T-cell (primary cell): Measurements from ENCODE around the gene CDC14A. TPM values are rescaled to one million over a fixed set of nuclear protein-coding genes. Genes with fewer than 3 reads are reported as not detected.
A peak's percentile ranks its signal among the peaks of the same experiment; 100 is the strongest.

Experiments
- ATAC-seq, 4 experiments: fragments of 200-7000 bp in 3 of 4; fragments of 150-1000 bp in 1 of 4; cut with Tn5 transposase; replicated peaks in 1 of 4; 1 replicate in 3 of 4; 2 replicates in 1 of 4; pipeline ENCODE4 v1.10.0; 2021; ENCODE audit warnings: moderate library complexity in 3 of 4, mild to moderate bottlenecking in 2 of 4, moderate number of reproducible peaks in 1 of 4
- CTCF ChIA-PET, 2 donors: fragments of 300-600 bp; sonication (Branson Sonifier 250); formaldehyde crosslinking; loops; one replicate each; lab custom pipeline; 2022; ENCODE audit warnings: antibody characterized with exemption in 2 of 2; lab: Charles Lee
- POLR2A ChIA-PET, 2 donors: fragments of 300-600 bp; sonication (Branson Sonifier 250); formaldehyde crosslinking; loops; one replicate each; lab custom pipeline; 2022; ENCODE audit warnings: antibody characterized with exemption in 2 of 2; lab: Charles Lee
- DNase-seq, 35 experiments: peaks; one replicate each; pipeline versions ENCODE4 v3.0.0 to v3.0.0-alpha.2; 2013 to 2023
- H3K27ac ChIP-seq: one replicate; pipeline ENCODE4 v1.5.1; 2013; ENCODE audit warnings: low read length
- H3K27me3 ChIP-seq, 2 experiments: replicated peaks in 1 of 2; 1 replicate in 1 of 2; 2 replicates in 1 of 2; pipeline versions ENCODE4 v1.6.1 to v1.7.0; 2013; ENCODE audit warnings: low read length in 1 of 2, mixed read lengths in 1 of 2; ENCODE audit not compliant: control insufficient read depth in 2 of 2, insufficient read depth in 2 of 2; ENCODE audit errors: extremely low read depth in 1 of 2
- H3K36me3 ChIP-seq, 2 donors: 1 replicate in 1 of 2; 2 replicates in 1 of 2; pipeline versions ENCODE4 v1.6.1 to v1.7.0; 2013; ENCODE audit warnings: low read length in 1 of 2; ENCODE audit not compliant: control insufficient read depth in 2 of 2, insufficient read depth in 1 of 2; ENCODE audit errors: extremely low read depth in 1 of 2
- H3K4me1 ChIP-seq, 2 experiments: 1 replicate in 1 of 2; 2 replicates in 1 of 2; pipeline versions ENCODE4 v1.6.1 to v1.7.0; 2013; ENCODE audit warnings: low read length in 2 of 2, mixed read lengths in 1 of 2; ENCODE audit not compliant: insufficient read depth in 2 of 2, control insufficient read depth in 1 of 2; ENCODE audit errors: extremely low read depth in 1 of 2
- H3K4me3 ChIP-seq, 2 donors: 1 replicate in 1 of 2; 2 replicates in 1 of 2; pipeline versions ENCODE4 v1.5.1 to v1.7.0; 2013; ENCODE audit warnings: mild to moderate bottlenecking in 2 of 2, low read length in 1 of 2, moderate library complexity in 1 of 2; ENCODE audit not compliant: control insufficient read depth in 1 of 2; ENCODE audit errors: extremely low read depth in 1 of 2
- H3K9me3 ChIP-seq: 2 replicates; pipeline ENCODE4 v1.7.0; 2013
- H3K27ac Mint-ChIP-seq, 2 donors: one replicate each; pipeline ENCODE4 v1.8.0; 2020 to 2021; ENCODE audit warnings: mild to moderate bottlenecking in 2 of 2, mixed read lengths in 2 of 2
- H3K27me3 Mint-ChIP-seq, 2 donors: one replicate each; pipeline ENCODE4 v1.8.0; 2021 to 2022; ENCODE audit warnings: mixed read lengths in 2 of 2
- H3K36me3 Mint-ChIP-seq: one replicate; pipeline ENCODE4 v1.8.0; 2021; ENCODE audit warnings: mixed read lengths
- H3K4me1 Mint-ChIP-seq, 3 donors: one replicate each; pipeline ENCODE4 v1.8.0; 2020 to 2022; ENCODE audit warnings: mixed read lengths in 3 of 3, mild to moderate bottlenecking in 1 of 3
- H3K4me3 Mint-ChIP-seq, 3 donors: one replicate each; pipeline ENCODE4 v1.8.0; 2020 to 2022; ENCODE audit warnings: mild to moderate bottlenecking in 3 of 3, mixed read lengths in 3 of 3, moderate library complexity in 3 of 3
- H3K9me3 Mint-ChIP-seq, 3 donors: one replicate each; pipeline ENCODE4 v1.8.0; 2020 to 2022; ENCODE audit warnings: mixed read lengths in 3 of 3
- WGBS: methylation state at CpG from one replicate; pipeline ENCODE4 v1.1.5; 2013; ENCODE audit warnings: missing lambda C conversion rate; ENCODE audit not compliant: insufficient coverage; 5-methylcytosine and 5-hydroxymethylcytosine counted together
- total RNA-seq, 35 experiments: library from RNA in 6 of 35; stranded (reverse) in 6 of 35; fragments of 120-200 nt in 1 of 35; gene quantifications; one replicate each; pipeline versions ENCODE4 v1.2.1 to v1.2.4 and lab custom pipeline; 2013 to 2026

CDC14A gene
- total RNA-seq, 5 donors from 2014 or later (not counting 1 experiment from before 2014, with no cell fraction given): 77.1 to 169 (median 91.6) TPM

DNA sequence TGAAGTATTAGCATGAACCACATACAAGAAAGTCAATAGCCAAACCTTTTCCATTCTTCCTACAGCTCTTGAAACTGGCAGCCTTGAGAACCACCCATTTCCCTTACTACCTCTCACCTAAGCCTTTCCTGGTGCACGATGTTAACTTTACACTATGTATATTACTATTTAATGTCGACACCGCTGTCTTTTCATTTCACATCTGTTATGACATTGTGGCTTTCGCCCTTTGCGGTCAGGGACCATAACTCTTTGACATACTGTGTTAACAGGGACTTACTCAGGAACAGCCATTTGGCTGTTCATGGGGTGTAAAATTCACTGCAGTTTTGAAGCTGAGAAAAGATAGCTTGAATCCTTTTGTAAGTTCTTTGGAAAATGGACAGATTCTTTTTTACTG lies 164.6 kb downstream of the CDC14A start:
- Histone ChIP-seq H3K9me3 (no peaks in the 10 kb centered on the region), H3K36me3 (peaks cover 0 to 46% of the 10 kb centered on the region in 2 donors), H3K27ac (no peak overlapping the region), H3K4me1 (no peaks in the 10 kb centered on the region), H3K4me3 (no peak overlapping the region), H3K27me3 (no peaks in the 10 kb centered on the region)
- POLR2A ChIA-PET: interaction anchor here in 1 of 2 donors (0.6 kb wide), 1 partner anchor 29 kb away, joined by 3 read pairs; no protein-coding TSS in a partner anchor
- DNase-seq (no peak), ATAC-seq (no peak)
- H3K36me3 Mint-ChIP-seq: peaks cover 37% of the 10 kb centered on the region
- peaks cover 7 to 14% (median 7%) of the 10 kb centered on the region in 3 donors for H3K4me1 Mint-ChIP-seq
- WGBS: 71% methylated on average over 1 of the region's 5 CpGs
- peak overlapping the region; percentile 17 to 45 for H3K27ac Mint-ChIP-seq
- H3K9me3 Mint-ChIP-seq: no peaks in the 10 kb centered on the region
- CTCF ChIA-PET: no interaction called here
- H3K27me3 Mint-ChIP-seq: no peaks in the 10 kb centered on the region
- H3K4me3 Mint-ChIP-seq: no peak overlapping the region

DNA sequence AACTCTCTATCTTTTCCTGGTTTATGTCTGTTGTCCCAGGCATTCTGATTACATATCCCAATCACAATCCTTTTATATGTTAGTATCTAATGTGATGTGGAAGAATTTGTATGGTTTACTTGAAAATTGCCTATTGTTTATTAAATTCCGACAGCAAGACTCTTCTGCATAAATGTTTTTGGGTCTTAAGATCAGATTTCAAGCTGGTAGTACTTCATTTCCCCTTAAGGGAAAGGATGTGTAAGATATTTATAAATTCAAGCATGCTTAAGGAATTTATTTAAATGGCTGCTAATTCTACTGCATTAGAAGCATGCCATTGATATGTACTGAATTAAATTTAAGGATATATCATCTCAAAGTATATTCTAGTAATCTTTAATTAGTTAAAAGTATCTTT lies 165.2 kb downstream of the CDC14A start:
- no peaks in the 10 kb centered on the region for H3K27me3 ChIP-seq
- H3K4me3 ChIP-seq: no peak overlapping the region
- ChIA-PET POLR2A (interaction anchor here in 1 of 2 donors (0.6 kb wide), 1 partner anchor 30 kb away, joined by 3 read pairs; no protein-coding TSS in a partner anchor), CTCF (no interaction called here)
- WGBS: no CpG with 5 or more reads among the region's 1 CpG
- H3K27ac Mint-ChIP-seq: no peak overlapping the region
- no peaks in the 10 kb centered on the region for H3K9me3 Mint-ChIP-seq
- peaks cover 0 to 41% of the 10 kb centered on the region in 2 donors for H3K36me3 ChIP-seq
- no peak overlapping the region for H3K4me3 Mint-ChIP-seq
- no peak overlapping the region for H3K27ac ChIP-seq
- DNase-seq: no peak
- H3K27me3 Mint-ChIP-seq: no peaks in the 10 kb centered on the region
- H3K36me3 Mint-ChIP-seq: peaks cover 39% of the 10 kb centered on the region
- no peaks in the 10 kb centered on the region for H3K4me1 ChIP-seq
- H3K9me3 ChIP-seq: no peaks in the 10 kb centered on the region
- peaks cover 7 to 14% (median 7%) of the 10 kb centered on the region in 3 donors for H3K4me1 Mint-ChIP-seq
- ATAC-seq: no peak

DNA sequence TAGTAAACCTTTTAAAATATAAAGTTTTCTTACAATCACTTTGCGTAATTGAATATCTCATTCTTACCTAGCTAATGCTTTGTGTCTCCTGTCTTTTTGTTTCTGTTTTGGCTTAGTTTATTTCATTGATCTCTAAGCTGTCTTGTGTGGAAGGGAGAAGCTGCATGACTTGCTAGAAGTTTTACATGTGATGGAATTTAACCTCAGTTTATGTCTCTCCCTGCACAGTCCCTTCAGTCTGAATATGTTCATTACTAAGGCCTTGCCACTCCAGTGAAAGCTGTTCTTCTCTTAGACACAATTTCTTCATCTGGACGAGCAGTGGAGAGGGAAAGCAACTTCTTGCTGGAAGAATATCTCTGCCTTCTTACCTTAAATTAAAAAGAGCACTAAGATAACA lies 165.7 kb downstream of the CDC14A start:
- Mint-ChIP-seq H3K27ac (peak overlapping the region; percentile 2 to 67), H3K36me3 (peaks cover 42% of the 10 kb centered on the region), H3K4me3 (no peak overlapping the region), H3K9me3 (no peaks in the 10 kb centered on the region), H3K27me3 (no peaks in the 10 kb centered on the region), H3K4me1 (peaks cover 7 to 14% (median 7%) of the 10 kb centered on the region in 3 donors)
- DNase-seq (no peak), ATAC-seq (no peak)
- POLR2A ChIA-PET: interaction anchor here in 1 of 2 donors (0.6 kb wide), 1 partner anchor 235 kb away, joined by 7 read pairs; no protein-coding TSS in a partner anchor
- Histone ChIP-seq H3K36me3 (peaks cover 0 to 37% of the 10 kb centered on the region in 2 donors), H3K4me3 (no peak overlapping the region), H3K27me3 (no peaks in the 10 kb centered on the region), H3K9me3 (no peaks in the 10 kb centered on the region), H3K27ac (no peak overlapping the region), H3K4me1 (no peaks in the 10 kb centered on the region)
- no CpG with 5 or more reads among the region's 2 CpGs for WGBS
- CTCF ChIA-PET: no interaction called here

DNA sequence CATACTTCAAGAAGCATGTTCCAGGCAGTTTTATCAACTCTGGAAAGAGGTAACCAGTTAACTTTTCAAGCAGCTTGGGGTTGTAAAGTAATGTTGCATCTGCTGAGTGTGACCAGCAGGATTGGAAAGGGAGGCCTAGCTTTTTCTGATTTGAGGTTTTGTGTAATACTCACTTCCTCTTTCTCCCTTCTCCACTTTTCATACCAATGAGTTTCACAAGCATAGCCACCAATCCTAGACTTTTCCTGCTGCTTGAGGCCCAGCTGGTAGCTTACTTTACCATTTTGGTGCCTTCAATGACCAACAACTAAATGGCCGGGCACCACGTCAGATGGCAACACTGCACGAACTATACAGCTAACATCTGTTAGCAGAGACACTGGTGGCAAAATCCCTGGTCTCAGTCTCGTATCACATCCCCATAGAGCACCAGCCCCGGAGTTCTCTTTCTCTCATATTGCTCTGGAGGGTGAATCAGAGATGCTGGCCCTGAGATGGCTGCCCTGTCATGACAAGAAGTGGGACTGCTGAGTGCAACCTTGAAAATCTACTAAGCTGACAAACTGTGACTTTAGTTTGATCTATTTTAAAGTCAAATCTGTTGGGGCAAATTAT lies 170.8 kb downstream of the CDC14A start:
- Mint-ChIP-seq H3K36me3 (peaks cover 20% of the 10 kb centered on the region), H3K9me3 (no peaks in the 10 kb centered on the region), H3K4me1 (peaks cover 0 to 3% (median 1%) of the 10 kb centered on the region in 3 donors), H3K4me3 (no peak overlapping the region), H3K27ac (peak overlapping the region in 1 of 2 donors; percentile 46), H3K27me3 (no peaks in the 10 kb centered on the region)
- H3K9me3 ChIP-seq: no peaks in the 10 kb centered on the region
- no peak overlapping the region for H3K27ac ChIP-seq
- ATAC-seq: no peak
- POLR2A ChIA-PET: no interaction called here
- H3K4me3 ChIP-seq: no peak overlapping the region
- DNase-seq: no peak
- WGBS: 95% methylated on average over 4 of the region's 5 CpGs
- H3K27me3 ChIP-seq: no peaks in the 10 kb centered on the region
- CTCF ChIA-PET: no interaction called here
- no peaks in the 10 kb centered on the region for H3K4me1 ChIP-seq
- H3K36me3 ChIP-seq: peaks cover 0 to 10% of the 10 kb centered on the region in 2 donors

DNA sequence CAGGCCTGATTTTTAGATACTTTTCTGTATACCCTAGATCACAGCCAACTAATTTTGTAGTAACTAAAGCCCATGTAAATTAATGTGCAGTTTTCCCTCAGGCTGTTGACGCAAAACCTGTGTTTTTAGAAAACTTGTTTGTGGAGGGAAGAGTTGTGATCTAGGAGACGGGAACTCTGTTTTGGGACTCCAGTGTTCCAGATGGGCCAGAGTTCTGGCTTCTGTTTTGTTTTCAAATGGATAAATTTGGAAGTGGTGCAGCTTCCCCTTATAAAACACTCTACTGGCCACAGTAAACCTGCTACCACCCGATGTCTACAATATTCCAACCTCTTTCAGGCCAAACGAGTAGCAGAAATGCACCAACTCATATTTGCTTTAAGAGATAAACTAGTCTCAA lies 172.0 kb downstream of the CDC14A start:
- Histone ChIP-seq H3K4me1 (no peaks in the 10 kb centered on the region), H3K9me3 (no peaks in the 10 kb centered on the region), H3K4me3 (no peak overlapping the region), H3K36me3 (peaks cover 0 to 3% of the 10 kb centered on the region in 2 donors), H3K27me3 (no peaks in the 10 kb centered on the region), H3K27ac (no peak overlapping the region)
- ChIA-PET CTCF (no interaction called here), POLR2A (no interaction called here)
- DNase-seq (no peak), ATAC-seq (no peak)
- Mint-ChIP-seq H3K27me3 (no peaks in the 10 kb centered on the region), H3K36me3 (peaks cover 13% of the 10 kb centered on the region), H3K27ac (no peak overlapping the region), H3K9me3 (no peaks in the 10 kb centered on the region), H3K4me1 (peaks cover 0 to 5% (median 4%) of the 10 kb centered on the region in 3 donors), H3K4me3 (no peak overlapping the region)
- 100% methylated on average over 1 of the region's 4 CpGs for WGBS

DNA sequence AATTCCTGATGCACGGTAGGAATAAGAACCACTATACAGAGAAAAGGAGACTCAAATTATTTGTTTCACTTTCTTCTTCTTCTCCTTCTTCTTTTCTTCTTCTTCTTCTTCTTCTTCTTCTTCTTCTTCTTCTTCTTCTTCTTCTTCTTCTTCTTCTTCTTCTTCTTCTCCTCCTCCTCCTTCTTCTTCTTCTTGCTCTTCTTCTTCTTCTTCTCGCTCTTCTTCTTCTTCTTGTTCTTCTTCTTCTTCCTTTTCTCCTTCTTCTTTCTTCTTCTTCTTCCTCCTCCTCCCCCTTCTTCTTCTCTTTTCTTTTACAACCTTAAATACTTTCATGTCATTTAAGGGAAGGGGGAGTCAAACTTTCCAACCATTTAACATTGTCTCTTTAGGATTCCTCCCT lies 174.6 kb downstream of the CDC14A start:
- peak overlapping the region in 1 of 2 donors; percentile 11 for H3K27ac Mint-ChIP-seq
- no peak overlapping the region for H3K4me3 ChIP-seq
- H3K4me3 Mint-ChIP-seq: no peak overlapping the region
- no peaks in the 10 kb centered on the region for H3K9me3 ChIP-seq
- peaks cover 5% of the 10 kb centered on the region for H3K36me3 Mint-ChIP-seq
- H3K27me3 ChIP-seq: no peaks in the 10 kb centered on the region
- DNase-seq: no peak
- WGBS: no CpG with 5 or more reads among the region's 2 CpGs
- peaks cover 18 to 25% (median 23%) of the 10 kb centered on the region in 3 donors for H3K4me1 Mint-ChIP-seq
- no peak for ATAC-seq
- CTCF ChIA-PET: no interaction called here
- no peak overlapping the region for H3K27ac ChIP-seq
- H3K27me3 Mint-ChIP-seq: no peaks in the 10 kb centered on the region
- POLR2A ChIA-PET: interaction anchor here in 1 of 2 donors (0.6 kb wide), 1 partner anchor 1213 kb away, joined by 4 read pairs; no protein-coding TSS in a partner anchor
- no peaks in the 10 kb centered on the region for H3K36me3 ChIP-seq
- no peaks in the 10 kb centered on the region for H3K9me3 Mint-ChIP-seq
- H3K4me1 ChIP-seq: peaks cover 12 to 13% of the 10 kb centered on the region in 2 experiments
